ENCODE data around the gene KMT5B.

KMT5B gene

DNA sequence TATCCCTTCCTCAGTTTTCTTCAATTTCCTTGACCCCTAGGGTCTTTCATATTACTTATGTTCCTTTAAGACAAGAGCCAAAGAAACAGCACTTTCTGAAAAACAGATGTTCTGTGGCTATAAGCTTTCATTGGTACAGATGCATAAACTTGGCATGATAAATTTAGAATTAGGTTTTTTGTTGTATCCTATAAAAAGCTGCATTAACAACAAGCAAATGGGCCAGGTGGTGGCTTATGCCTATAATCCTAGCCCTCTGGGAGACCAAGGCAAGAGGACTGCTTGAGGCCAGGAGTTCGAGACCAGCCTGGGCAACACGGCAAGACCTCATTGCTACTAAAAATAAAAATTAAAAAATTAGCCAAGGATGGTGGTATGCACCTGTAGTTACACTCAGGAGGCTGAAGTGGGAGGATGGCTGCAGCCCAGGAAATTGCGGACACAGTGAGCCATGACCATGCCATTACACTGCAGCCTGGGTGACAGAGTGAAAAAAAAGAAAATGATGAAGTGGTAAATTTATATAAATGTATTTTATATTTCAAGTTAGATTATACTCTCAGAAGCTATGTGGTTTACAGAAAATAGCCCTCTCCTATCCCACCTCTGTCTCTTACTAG, 18.3 kb downstream of the KMT5B start:
- Histone ChIP-seq H3F3A (ENCODE audit: insufficient read depth, low read length) (peaks cover 22% of the 10 kb centered on the region), H3K4me1 (ENCODE audit: low read length) (peaks cover 36% of the 10 kb centered on the region), H3K27me3 (replicated peaks; ENCODE audit: insufficient read depth, low read length) (no peaks in the 10 kb centered on the region), H4K20me1 (ENCODE audit: insufficient read depth, low read length) (no peaks in the 10 kb centered on the region), H3K9me3 (replicated peaks; ENCODE audit: insufficient read depth, low read length) (no peaks in the 10 kb centered on the region), H3K27ac (ENCODE audit: low read length) (peak overlapping the region; percentile 26; the same call in 1 of the 2 replicates), H2AFZ (ENCODE audit: low read length) (no peak overlapping the region), H3K9ac (ENCODE audit: low read length) (no peak overlapping the region), H3K79me2 (ENCODE audit: low read length) (peaks cover 99% of the 10 kb centered on the region), H3K36me3 (replicated peaks; ENCODE audit: insufficient read depth, low read length) (no peaks in the 10 kb centered on the region), H3K9me2 (replicated peaks; ENCODE audit: insufficient read depth, low read length) (no peaks in the 10 kb centered on the region), H3K4me3 (ENCODE audit: low read length) (no peak overlapping the region), H3K4me2 (ENCODE audit: low read depth, low read length) (peak overlapping the region; percentile 3; the same call in 1 of the 2 replicates)
- no peak for DNase-seq
- TF ChIP-seq, protein P1, sequence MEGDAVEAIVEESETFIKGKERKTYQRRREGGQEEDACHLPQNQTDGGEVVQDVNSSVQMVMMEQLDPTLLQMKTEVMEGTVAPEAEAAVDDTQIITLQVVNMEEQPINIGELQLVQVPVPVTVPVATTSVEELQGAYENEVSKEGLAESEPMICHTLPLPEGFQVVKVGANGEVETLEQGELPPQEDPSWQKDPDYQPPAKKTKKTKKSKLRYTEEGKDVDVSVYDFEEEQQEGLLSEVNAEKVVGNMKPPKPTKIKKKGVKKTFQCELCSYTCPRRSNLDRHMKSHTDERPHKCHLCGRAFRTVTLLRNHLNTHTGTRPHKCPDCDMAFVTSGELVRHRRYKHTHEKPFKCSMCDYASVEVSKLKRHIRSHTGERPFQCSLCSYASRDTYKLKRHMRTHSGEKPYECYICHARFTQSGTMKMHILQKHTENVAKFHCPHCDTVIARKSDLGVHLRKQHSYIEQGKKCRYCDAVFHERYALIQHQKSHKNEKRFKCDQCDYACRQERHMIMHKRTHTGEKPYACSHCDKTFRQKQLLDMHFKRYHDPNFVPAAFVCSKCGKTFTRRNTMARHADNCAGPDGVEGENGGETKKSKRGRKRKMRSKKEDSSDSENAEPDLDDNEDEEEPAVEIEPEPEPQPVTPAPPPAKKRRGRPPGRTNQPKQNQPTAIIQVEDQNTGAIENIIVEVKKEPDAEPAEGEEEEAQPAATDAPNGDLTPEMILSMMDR (IDR thresholded peaks at IDR 0.05; ENCODE audit: low read length) = no peak
- TF ChIP-seq EZH2 (optimal IDR thresholded peaks at IDR 0.05; ENCODE audit: low read depth, low read length) (no peak), EZH2phosphoT487 (IDR thresholded peaks at IDR 0.05; ENCODE audit: low read length) (no peak)

DNA sequence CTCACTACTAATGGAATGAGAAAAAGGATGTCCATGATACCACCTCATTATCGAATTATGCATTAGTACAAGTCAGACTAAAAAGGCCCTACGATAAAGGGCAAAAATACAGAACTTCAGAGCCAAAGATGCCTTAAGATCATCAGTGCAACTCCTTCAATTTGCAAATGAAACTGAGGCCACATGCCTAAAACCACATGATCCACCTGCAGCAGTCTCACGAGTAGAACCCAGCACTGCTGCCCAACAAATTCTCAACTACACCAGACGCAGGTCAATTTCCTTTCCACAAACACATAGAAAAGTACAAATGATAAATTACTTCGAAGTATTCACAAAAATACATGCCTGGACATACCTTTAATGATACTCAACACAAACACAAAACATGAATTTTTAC, 20.1 kb downstream of the KMT5B start:
- H3K36me3 ChIP-seq (replicated peaks; ENCODE audit: insufficient read depth, low read length) = no peaks in the 10 kb centered on the region
- peaks cover 36% of the 10 kb centered on the region for H3K4me1 ChIP-seq (ENCODE audit: low read length)
- no peaks in the 10 kb centered on the region for H4K20me1 ChIP-seq (ENCODE audit: insufficient read depth, low read length)
- DNase-seq = peak; percentile 43
- no peaks in the 10 kb centered on the region for H3K27me3 ChIP-seq (replicated peaks; ENCODE audit: insufficient read depth, low read length)
- H3K4me2 ChIP-seq (ENCODE audit: low read depth, low read length) = peak overlapping the region; percentile 45
- H3K9ac ChIP-seq (ENCODE audit: low read length) = no peak overlapping the region
- H3K9me3 ChIP-seq (replicated peaks; ENCODE audit: insufficient read depth, low read length) = no peaks in the 10 kb centered on the region
- TF ChIP-seq, protein P1 (IDR thresholded peaks at IDR 0.05; ENCODE audit: low read length) = no peak
- TF ChIP-seq EZH2phosphoT487 (IDR thresholded peaks at IDR 0.05; ENCODE audit: low read length) (no peak), EZH2 (optimal IDR thresholded peaks at IDR 0.05; ENCODE audit: low read depth, low read length) (no peak)
- H3F3A ChIP-seq (ENCODE audit: insufficient read depth, low read length) = peaks cover 22% of the 10 kb centered on the region
- peaks cover 96% of the 10 kb centered on the region for H3K79me2 ChIP-seq (ENCODE audit: low read length)
- H3K27ac ChIP-seq (ENCODE audit: low read length) = peak overlapping the region; percentile 51; the same call in 1 of the 2 replicates
- no peak overlapping the region for H2AFZ ChIP-seq (ENCODE audit: low read length)
- no peaks in the 10 kb centered on the region for H3K9me2 ChIP-seq (replicated peaks; ENCODE audit: insufficient read depth, low read length)
- 0 out of 2 replicates have a peak overlapping the region, but pooled peaks have one; percentile 7 for H3K4me3 ChIP-seq (ENCODE audit: low read length)

DNA sequence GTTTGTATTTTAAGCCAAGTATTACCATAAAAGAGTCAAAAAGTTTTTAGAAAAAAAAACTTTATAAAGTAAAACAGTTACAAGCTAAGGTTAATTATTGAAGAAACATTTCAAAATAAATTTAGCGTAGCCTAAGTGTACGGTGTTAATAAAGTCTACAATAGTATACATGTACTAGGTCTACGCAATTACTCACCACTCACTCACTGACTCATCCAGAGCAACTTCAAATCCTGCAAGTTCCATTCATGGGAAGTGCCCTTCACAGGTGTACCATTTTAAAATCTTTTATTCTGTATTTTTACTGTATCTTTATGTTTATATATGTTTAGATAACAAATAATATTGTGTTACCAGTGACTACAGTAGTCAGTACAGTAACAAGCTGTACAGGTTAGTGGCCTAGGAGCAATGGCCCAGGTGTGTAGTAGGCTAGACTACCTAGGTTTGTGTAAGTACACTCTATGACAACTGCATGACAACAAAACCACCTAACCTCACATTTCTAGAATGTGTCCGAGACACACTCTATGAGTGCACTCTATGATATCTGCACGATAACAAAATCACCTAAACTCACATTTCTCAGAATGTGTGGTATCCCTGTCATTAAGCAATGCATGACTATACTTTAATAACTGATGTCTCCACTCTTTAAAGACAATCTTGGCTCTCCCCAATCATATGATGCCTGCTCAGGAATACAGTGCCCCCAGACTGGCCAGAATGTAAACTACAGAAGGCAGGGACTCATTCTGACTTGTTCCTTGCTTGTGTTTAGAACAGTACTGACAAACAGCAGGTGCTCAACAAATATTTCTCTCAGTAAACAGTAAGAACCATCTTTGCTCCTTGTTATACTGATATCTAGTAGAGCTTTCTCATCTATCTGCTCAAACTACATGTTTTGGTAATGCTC, 21.2 kb downstream of the KMT5B start:
- H3K9me2 ChIP-seq (replicated peaks; ENCODE audit: insufficient read depth, low read length) = no peaks in the 10 kb centered on the region
- H3K27ac ChIP-seq (ENCODE audit: low read length) = peak overlapping the region; percentile 51; the same call in 1 of the 2 replicates
- no peak for DNase-seq
- H3K4me2 ChIP-seq (ENCODE audit: low read depth, low read length) = peak overlapping the region; percentile 45
- peaks cover 22% of the 10 kb centered on the region for H3F3A ChIP-seq (ENCODE audit: insufficient read depth, low read length)
- H3K36me3 ChIP-seq (replicated peaks; ENCODE audit: insufficient read depth, low read length) = no peaks in the 10 kb centered on the region
- H4K20me1 ChIP-seq (ENCODE audit: insufficient read depth, low read length) = no peaks in the 10 kb centered on the region
- H3K27me3 ChIP-seq (replicated peaks; ENCODE audit: insufficient read depth, low read length) = no peaks in the 10 kb centered on the region
- H2AFZ ChIP-seq (ENCODE audit: low read length) = no peak overlapping the region
- H3K4me3 ChIP-seq (ENCODE audit: low read length) = no peak overlapping the region
- H3K79me2 ChIP-seq (ENCODE audit: low read length) = peaks cover 94% of the 10 kb centered on the region
- TF ChIP-seq, protein P1 (IDR thresholded peaks at IDR 0.05; ENCODE audit: low read length) = no peak
- TF ChIP-seq EZH2 (optimal IDR thresholded peaks at IDR 0.05; ENCODE audit: low read depth, low read length) (no peak), EZH2phosphoT487 (IDR thresholded peaks at IDR 0.05; ENCODE audit: low read length) (no peak)
- H3K9ac ChIP-seq (ENCODE audit: low read length) = no peak overlapping the region
- H3K9me3 ChIP-seq (replicated peaks; ENCODE audit: insufficient read depth, low read length) = no peaks in the 10 kb centered on the region
- peaks cover 36% of the 10 kb centered on the region for H3K4me1 ChIP-seq (ENCODE audit: low read length)

Measured in MM.1S (cell line).